Measurements from ENCODE around the gene PSMD5.
"Not testable (repeated sequence)": the region's sequence is repeated elsewhere in the genome, so short reads cannot be mapped to it uniquely, and the experiment has no call there.

PSMD5 gene

DNA sequence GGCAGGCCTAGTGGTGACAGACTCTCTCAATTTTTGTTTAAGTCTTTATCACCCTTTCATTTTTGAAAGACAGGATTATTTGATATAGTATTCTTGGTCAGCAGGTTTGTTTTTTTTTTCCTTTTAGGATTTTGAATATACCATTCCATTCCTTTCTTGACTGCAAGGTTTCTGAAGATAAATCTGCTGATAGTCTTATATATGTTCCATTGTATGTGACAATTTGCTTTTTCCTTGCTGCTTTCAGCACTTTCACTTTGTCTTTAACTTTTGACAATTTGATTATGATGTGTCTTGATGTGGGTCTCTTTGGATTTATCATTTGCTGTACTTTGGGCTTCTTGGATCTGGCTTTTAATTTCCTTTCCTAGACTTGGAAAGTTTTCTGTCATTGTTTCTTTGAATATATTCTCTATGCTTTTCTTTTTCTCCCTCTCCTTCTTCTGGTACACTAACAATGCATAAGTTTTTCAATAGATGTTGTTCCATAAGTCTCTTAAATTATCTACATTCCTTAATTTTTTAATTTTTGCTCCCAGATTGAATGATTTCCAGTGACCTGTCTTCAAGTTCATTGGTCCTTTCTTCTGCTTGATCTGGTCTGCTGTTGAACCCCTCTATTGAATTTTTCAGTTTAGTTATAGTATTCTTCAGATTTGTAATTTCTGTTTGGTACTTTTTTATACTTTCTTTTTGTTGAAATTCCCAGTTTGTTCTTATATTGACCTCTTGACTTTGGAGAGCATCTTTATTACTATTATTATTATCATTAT lies 34.9 kb downstream of the PSMD5 start:
- DNase-seq (ENCODE audit: low spot score), result no peak

- DNase-seq (ENCODE audit: low spot score), result not testable (repeated sequence)
These were observed 37.8 kb downstream of the PSMD5 start for GRCh38 chr9:120804784-120805363.

GRCh38 chr9:120801441-120801840 lies 41.3 kb downstream of the PSMD5 start:
- DNase-seq (ENCODE audit: low spot score), result no peak

DNA sequence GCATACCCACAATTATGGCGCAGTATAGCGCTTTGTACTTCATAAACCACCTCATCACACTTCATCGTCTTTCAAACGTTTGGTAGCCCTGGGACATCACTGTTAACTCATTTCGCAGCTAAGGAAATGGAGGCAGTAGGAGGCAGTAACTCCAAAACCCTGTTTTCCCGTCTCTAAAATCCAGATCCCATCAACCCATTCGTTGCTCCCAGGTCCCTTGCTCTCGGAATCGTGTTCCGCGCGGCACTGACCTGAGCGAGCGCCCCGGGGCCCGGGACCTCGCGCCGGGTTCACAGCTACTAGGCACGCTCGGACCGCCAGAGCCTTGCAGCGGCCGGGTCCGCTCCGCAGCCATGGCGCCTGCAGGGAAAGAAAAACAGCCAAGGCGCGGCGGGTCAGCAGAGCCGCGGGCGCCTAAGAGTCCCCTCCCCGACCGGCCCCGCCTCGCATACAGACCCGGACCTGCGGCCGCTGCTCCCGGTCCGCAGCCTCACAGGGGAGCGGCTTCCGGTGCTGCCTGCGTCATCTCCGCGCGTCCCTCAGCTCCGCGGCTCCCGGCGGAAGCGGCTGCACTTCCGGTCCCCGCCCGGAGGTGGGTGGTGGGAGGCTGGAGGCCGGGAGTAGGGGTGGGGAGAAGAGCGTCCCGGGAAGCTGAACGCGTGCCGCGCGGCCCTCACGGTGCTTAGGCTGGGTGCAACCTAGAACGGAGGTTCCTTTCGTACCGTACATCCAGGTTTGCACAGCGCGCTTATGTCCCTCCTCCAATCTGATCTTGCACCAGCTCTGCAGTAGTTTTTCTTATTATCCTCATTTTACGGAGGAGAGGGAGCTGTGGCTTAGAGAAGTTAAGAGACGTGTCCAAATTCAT lies 49.6 kb downstream of the PSMD5 start, which contains the start of gene FBXW2:
FBXW2 (minus strand) TSS at position 519 of the 868 bp plus-strand sequence. CDS start 5,158 bp downstream, outside the sequence.
- peak; percentile 95 for DNase-seq (ENCODE audit: low spot score)

DNA sequence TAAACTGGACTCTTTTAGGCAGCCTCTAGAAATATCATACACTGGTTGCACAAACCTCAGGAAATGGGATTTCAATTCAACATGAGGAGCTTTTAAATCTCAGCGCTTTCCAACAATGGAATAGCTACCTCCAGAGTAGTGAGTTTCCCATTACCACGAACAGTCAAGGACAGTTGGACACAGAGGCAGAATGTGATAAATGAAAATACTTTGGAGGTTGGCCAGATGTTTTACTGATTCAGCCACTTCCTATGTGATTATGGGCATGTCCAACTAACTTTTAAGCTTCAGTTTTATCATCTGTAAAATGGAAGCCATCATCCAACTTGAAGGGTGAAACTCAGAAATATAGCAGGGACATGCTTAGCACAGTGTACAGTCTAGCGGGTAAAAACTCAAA lies 51.6 kb downstream of the PSMD5 start:
- no peak for DNase-seq (ENCODE audit: low spot score)

- no peak for DNase-seq (ENCODE audit: low spot score)
These were observed 54.8 kb downstream of the PSMD5 start for GRCh38 chr9:120787933-120788332.

- DNase-seq (ENCODE audit: low spot score), result no peak
These were observed 59.1 kb downstream of the PSMD5 start for GRCh38 chr9:120783602-120784047.

GRCh38 chr9:120781236-120781635 lies 61.5 kb downstream of the PSMD5 start:
- DNase-seq (ENCODE audit: low spot score), result no peak

GRCh38 chr9:120780367-120780766 lies 62.4 kb downstream of the PSMD5 start:
- no peak for DNase-seq (ENCODE audit: low spot score)

DNA sequence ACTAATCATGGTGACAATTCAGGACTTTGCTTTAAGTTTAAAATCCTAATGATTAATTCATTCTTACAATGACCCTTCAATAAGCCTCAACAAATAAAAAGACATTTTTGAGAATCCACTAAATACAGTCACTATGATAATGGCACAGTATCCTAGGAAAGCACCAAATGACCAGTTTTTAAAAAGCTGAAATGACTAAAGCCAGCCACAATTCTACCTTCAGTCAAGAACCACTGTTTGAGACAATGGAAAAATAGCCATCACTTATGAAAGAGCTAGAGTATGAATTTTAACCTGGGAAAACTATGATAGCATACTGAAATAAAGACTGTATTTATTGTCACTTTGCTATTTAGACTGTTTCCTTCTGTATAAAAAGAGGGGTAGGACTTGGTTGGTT lies 63.5 kb downstream of the PSMD5 start:
- DNase-seq (ENCODE audit: low spot score), result no peak

DNA sequence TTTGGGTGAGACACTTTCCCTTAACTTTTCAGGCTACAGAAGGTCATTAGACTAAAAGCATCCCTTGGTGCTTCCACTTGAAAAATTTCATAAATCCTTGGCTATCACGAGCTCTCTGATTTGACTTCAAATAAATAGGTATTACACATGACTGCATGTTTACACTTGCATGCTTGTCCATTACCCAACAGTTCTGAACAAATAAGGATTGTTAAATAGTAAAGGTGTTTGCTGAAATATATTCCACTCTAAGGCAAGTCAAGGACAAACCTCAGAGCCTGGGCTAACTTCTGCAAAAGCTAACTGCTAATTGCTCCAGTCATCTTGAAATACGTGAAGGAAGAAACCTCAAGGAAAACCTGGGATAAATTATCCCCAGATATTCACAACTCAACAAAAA lies 64.0 kb downstream of the PSMD5 start:
- DNase-seq (ENCODE audit: low spot score), result no peak

GRCh38 chr9:120777229-120777628 lies 65.5 kb downstream of the PSMD5 start:
- DNase-seq (ENCODE audit: low spot score), result no peak

DNA sequence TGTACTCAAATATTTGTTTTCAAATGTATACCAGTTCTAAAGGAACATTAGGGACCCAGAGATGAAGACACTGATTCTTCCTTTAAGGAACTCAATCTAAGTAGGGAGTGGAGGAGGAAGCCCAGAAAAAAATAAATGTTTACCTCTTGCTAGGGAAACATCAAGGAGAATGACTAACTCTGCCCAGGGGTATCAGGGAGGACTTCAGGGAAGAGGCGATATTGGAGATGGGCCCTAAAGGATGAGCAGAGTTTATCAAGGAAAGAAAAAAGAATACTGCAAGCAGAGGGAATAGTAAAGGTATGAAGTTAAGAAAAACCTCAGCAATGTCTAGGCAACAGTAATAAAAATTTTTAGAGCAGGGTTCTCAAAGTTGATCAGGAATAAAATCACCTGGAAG lies 65.9 kb downstream of the PSMD5 start:
- no peak for DNase-seq (ENCODE audit: low spot score)

- no peak for DNase-seq (ENCODE audit: low spot score)
These were observed 66.9 kb downstream of the PSMD5 start for GRCh38 chr9:120775859-120776258.

GRCh38 chr9:120774719-120775118 lies 68.0 kb downstream of the PSMD5 start:
- DNase-seq (ENCODE audit: low spot score), result no peak

- DNase-seq (ENCODE audit: low spot score), result no peak
These were observed 69.5 kb downstream of the PSMD5 start for GRCh38 chr9:120773256-120773655.

- DNase-seq (ENCODE audit: low spot score), result no peak
These were observed 71.8 kb downstream of the PSMD5 start for GRCh38 chr9:120770931-120771330.

- DNase-seq (ENCODE audit: low spot score), result no peak
These were observed 73.8 kb downstream of the PSMD5 start for GRCh38 chr9:120768886-120769285.

- DNase-seq (ENCODE audit: low spot score), result no peak
These were observed 74.5 kb downstream of the PSMD5 start for GRCh38 chr9:120768247-120768646.

GRCh38 chr9:120767451-120767850 lies 75.3 kb downstream of the PSMD5 start:
- DNase-seq (ENCODE audit: low spot score), result no peak
